HepG2 (cell line): ENCODE data around the gene TBC1D22A. TPM values are rescaled to one million over a fixed set of nuclear protein-coding genes. Genes with fewer than 3 reads are reported as not detected.

Experiments used
- ATAC-seq: fragments of 200-7000 bp; cut with Tn5 transposase; 3 replicates; pipeline ENCODE4 v1.9.1; 2020; ENCODE audit warnings: mild to moderate bottlenecking, moderate library complexity
- BruUV-seq: library from RNA; stranded (reverse); fragments of 400-500 nt; replicated peaks from 2 replicates; lab custom pipeline; 2021; lab: Mats Ljungman, UMichigan
- CTCF ChIA-PET: fragments of 300-600 bp; formaldehyde crosslinking; extraction: SDS; loops from one replicate; lab custom pipeline; 2021; ENCODE audit warnings: low total read pairs, inconsistent platforms, low intra/inter-chr PET ratio; lab: Yijun Ruan, JAX
- POLR2A ChIA-PET: fragments of 350-600 bp; sonication (Branson Sonifier 250); formaldehyde crosslinking; loops from one replicate; lab custom pipeline; 2020; ENCODE audit warnings: antibody characterized with exemption, inconsistent platforms; lab: Yijun Ruan, JAX
- DNase-seq: peaks from one replicate; pipeline ENCODE4 v3.0.0-alpha.2; 2015; ENCODE audit warnings: low spot score
- FAIRE-seq: peaks from 3 replicates; lab custom pipeline; 2011; peaks lifted over from hg19 to GRCh38; lab: Jason Lieb, UNC
- H2AFZ ChIP-seq: one replicate; pipeline ENCODE4 v1.6.1; 2011; ENCODE audit warnings: low read length, inconsistent platforms
- H3K27ac ChIP-seq: fragments of 300-600 bp; 3 replicates; pipeline ENCODE4 v1.8.0; 2011; ENCODE audit warnings: mixed run types, mild to moderate bottlenecking, mixed read lengths, low read length, inconsistent platforms; ENCODE audit not compliant: insufficient read depth; ENCODE audit errors: extremely low read length
- H3K27me3 ChIP-seq, 2 experiments: fragments of 200-600 bp in 1 of 2; 2 replicates in 1 of 2; 3 replicates in 1 of 2; pipeline versions ENCODE4 v1.6.0 to v1.8.0; 2011; ENCODE audit warnings: low read length in 2 of 2, mild to moderate bottlenecking in 2 of 2, moderate library complexity in 2 of 2, inconsistent platforms in 1 of 2; ENCODE audit not compliant: insufficient read depth in 2 of 2, control insufficient read depth in 1 of 2
- H3K36me3 ChIP-seq, 2 experiments: fragments of 200-600 bp in 1 of 2; replicated peaks in 1 of 2; 2 replicates in 1 of 2; 3 replicates in 1 of 2; pipeline versions ENCODE4 v1.5.1 to v1.8.0; 2011; ENCODE audit warnings: low read length in 2 of 2, inconsistent platforms in 1 of 2; ENCODE audit not compliant: insufficient read depth in 2 of 2, control insufficient read depth in 1 of 2
- H3K4me1 ChIP-seq: 2 replicates; pipeline ENCODE4 v1.5.1; 2012; ENCODE audit warnings: low read length, inconsistent platforms; ENCODE audit not compliant: insufficient read depth
- H3K4me2 ChIP-seq: 2 replicates; pipeline ENCODE4 v1.6.0; 2011; ENCODE audit warnings: low read depth, low read length, inconsistent platforms
- H3K4me3 ChIP-seq, 3 experiments: fragments of 200-600 bp in 1 of 3; sonication (generic), shearing (Covaris generic) in 1 of 3; replicated peaks in 1 of 3; 2 replicates each; pipeline ENCODE4 v1.5.1; 2011 to 2016; ENCODE audit warnings: low read length in 3 of 3, inconsistent platforms in 2 of 3, low read depth in 2 of 3, mild to moderate bottlenecking in 2 of 3, control low read depth in 1 of 3, mixed read lengths in 1 of 3; ENCODE audit not compliant: insufficient read depth in 1 of 3
- H3K79me2 ChIP-seq: one replicate; pipeline ENCODE4 v1.6.1; 2011; ENCODE audit warnings: low read length, inconsistent platforms; ENCODE audit not compliant: insufficient read depth
- H3K9ac ChIP-seq: 2 replicates; pipeline ENCODE4 v1.6.0; 2011; ENCODE audit warnings: mild to moderate bottlenecking, low read depth, low read length, inconsistent platforms; ENCODE audit not compliant: insufficient read depth
- H3K9me3 ChIP-seq: 2 replicates; pipeline ENCODE4 v1.5.1; 2012; ENCODE audit warnings: mild to moderate bottlenecking, low read length
- H4K20me1 ChIP-seq: 2 replicates; pipeline ENCODE4 v1.6.0; 2011; ENCODE audit warnings: inconsistent platforms, mild to moderate bottlenecking, low read length, moderate library complexity; ENCODE audit not compliant: insufficient read depth
- HOXA5 ChIP-seq: sonication (generic); formaldehyde crosslinking; IDR thresholded peaks from 2 replicates; pipeline ENCODE4 v1.4.0; 2020; ENCODE audit warnings: missing genetic modification reagents
- IKZF4 ChIP-seq: sonication (generic); formaldehyde crosslinking; IDR thresholded peaks from 2 replicates; pipeline ENCODE4 v1.5.1; 2020; ENCODE audit warnings: borderline replicate concordance, mild to moderate bottlenecking, low read depth, missing genetic modification reagents; ENCODE audit errors: not compliant biosample characterization
- ZNF296 ChIP-seq: sonication (generic); formaldehyde crosslinking; conservative IDR thresholded peaks from 2 replicates; pipeline ENCODE4 v1.5.0; 2020; ENCODE audit warnings: mild to moderate bottlenecking, missing genetic modification reagents
- ZNF564 ChIP-seq: sonication (generic); formaldehyde crosslinking; IDR thresholded peaks from 2 replicates; pipeline ENCODE4 v1.8.1; 2023; ENCODE audit warnings: mild to moderate bottlenecking, missing genetic modification reagents
- ZNF576 ChIP-seq: sonication (generic); formaldehyde crosslinking; IDR thresholded peaks from 2 replicates; pipeline ENCODE4 v1.4.0; 2020; ENCODE audit warnings: mild to moderate bottlenecking, missing genetic modification reagents
- ZNF616 ChIP-seq: sonication (generic); formaldehyde crosslinking; IDR thresholded peaks from 2 replicates; pipeline ENCODE4 v1.5.0; 2020; ENCODE audit warnings: low read depth, mild to moderate bottlenecking, missing genetic modification reagents
- ZNF749 ChIP-seq: sonication (generic); formaldehyde crosslinking; IDR thresholded peaks from 2 replicates; pipeline ENCODE4 v1.8.0; 2022; ENCODE audit warnings: mild to moderate bottlenecking, missing genetic modification reagents, moderate library complexity, borderline replicate concordance
- ZNF75D ChIP-seq: sonication (generic); formaldehyde crosslinking; IDR thresholded peaks from 2 replicates; pipeline ENCODE4 v1.8.1; 2023; ENCODE audit warnings: missing genetic modification reagents, mild to moderate bottlenecking, borderline replicate concordance
- WGBS: methylation state at CpG from one replicate; pipeline ENCODE4 v1.1.6; 2017; ENCODE audit warnings: low lambda C conversion rate; 5-methylcytosine and 5-hydroxymethylcytosine counted together
- in situ Hi-C: cut with HindIII; loops from 2 replicates; pipeline ENCODE4 v1.10.0; 2017; ENCODE audit warnings: low pct_unique_long_range_greater_than_20kb; ENCODE audit not compliant: extremely low pct_ligation_motif_present
- intact Hi-C: fragments of 100-400 bp; cut with micrococcal nuclease; formaldehyde crosslinking; loops from one replicate; pipeline ENCODE4 v1.10.0; 2022; ENCODE audit not compliant: unreplicated experiment
- polyA plus RNA-seq, 8 experiments: library from polyadenylated mRNA; depleted of rRNA in 3 of 8; stranded (reverse) in 7 of 8; unstranded in 1 of 8; fragments of >200 nt; fragmentation: Illumina TruSeq in 4 of 8; extraction: Trizol in 4 of 8; gene quantifications; 2 replicates each; pipeline versions ENCODE4 v1.2.1 to v1.2.3, GENCODE V29; 2011 to 2016; ENCODE audit warnings: low read depth in 4 of 8, missing spikeins in 1 of 8, mixed read lengths in 1 of 8; ENCODE audit not compliant: insufficient read depth in 1 of 8
- total RNA-seq, 5 experiments: library from RNA; depleted of rRNA; stranded (reverse); fragments of >200 nt; fragmentation: Illumina TruSeq; extraction: Trizol; gene quantifications; 2 replicates each; pipeline ENCODE4 v1.2.3, GENCODE V29; 2016; ENCODE audit warnings: low read depth in 1 of 5

The TBC1D22A gene
- total and polyA plus RNA-seq, 2 of the 13 experiments (the other 11 are each of a cell fraction or from before 2014, with no cell fraction given): 17.3 to 18.0 TPM

GRCh38 chr22:47198801-47199251 lies 436.4 kb downstream of the TBC1D22A start:
- H3K4me2 ChIP-seq: no peak overlapping the region
- in situ Hi-C loops (no loop called here), intact Hi-C loops (no loop called here)
- no TSS peak for BruUV-seq
- H3K36me3 ChIP-seq: no peaks in the 10 kb centered on the region
- H3K4me3 ChIP-seq: no peak overlapping the region
- no peak for ATAC-seq
- no peak for DNase-seq
- no peak overlapping the region for H3K27ac ChIP-seq
- no peak overlapping the region for H2AFZ ChIP-seq
- ChIA-PET CTCF (no interaction called here), POLR2A (no interaction called here)
- peaks cover 12 to 74% of the 10 kb centered on the region in 2 experiments; a peak in 4 of 5 replicates for H3K27me3 ChIP-seq
- TF ChIP-seq ZNF564 (CRISPR knock-in tag) (no peak), IKZF4 (CRISPR knock-in tag) (no peak), ZNF75D (no peak), ZNF576 (no peak), HOXA5 (no peak), ZNF749 (no peak), ZNF296 (CRISPR knock-in tag) (no peak), ZNF616 (no peak)
- H4K20me1 ChIP-seq: peaks cover 4% of the 10 kb centered on the region; the same call in 1 of the 2 replicates
- no peaks in the 10 kb centered on the region for H3K9me3 ChIP-seq
- no peak for FAIRE-seq
- 66% methylated on average over 6 of the region's 19 CpGs for WGBS
- no peak overlapping the region for H3K9ac ChIP-seq
- no peaks in the 10 kb centered on the region for H3K4me1 ChIP-seq
- no peaks in the 10 kb centered on the region for H3K79me2 ChIP-seq
